ENCODE data around the gene EEF1E1. TPM values are rescaled to one million over a fixed set of nuclear protein-coding genes. Genes with fewer than 3 reads are reported as not detected.

Gene EEF1E1
- total and polyA plus RNA-seq, 9 of the 15 experiments (the other 6 are each of a cell fraction or from before 2014, with no cell fraction given): 135 to 1,355 (median 327) TPM

DNA sequence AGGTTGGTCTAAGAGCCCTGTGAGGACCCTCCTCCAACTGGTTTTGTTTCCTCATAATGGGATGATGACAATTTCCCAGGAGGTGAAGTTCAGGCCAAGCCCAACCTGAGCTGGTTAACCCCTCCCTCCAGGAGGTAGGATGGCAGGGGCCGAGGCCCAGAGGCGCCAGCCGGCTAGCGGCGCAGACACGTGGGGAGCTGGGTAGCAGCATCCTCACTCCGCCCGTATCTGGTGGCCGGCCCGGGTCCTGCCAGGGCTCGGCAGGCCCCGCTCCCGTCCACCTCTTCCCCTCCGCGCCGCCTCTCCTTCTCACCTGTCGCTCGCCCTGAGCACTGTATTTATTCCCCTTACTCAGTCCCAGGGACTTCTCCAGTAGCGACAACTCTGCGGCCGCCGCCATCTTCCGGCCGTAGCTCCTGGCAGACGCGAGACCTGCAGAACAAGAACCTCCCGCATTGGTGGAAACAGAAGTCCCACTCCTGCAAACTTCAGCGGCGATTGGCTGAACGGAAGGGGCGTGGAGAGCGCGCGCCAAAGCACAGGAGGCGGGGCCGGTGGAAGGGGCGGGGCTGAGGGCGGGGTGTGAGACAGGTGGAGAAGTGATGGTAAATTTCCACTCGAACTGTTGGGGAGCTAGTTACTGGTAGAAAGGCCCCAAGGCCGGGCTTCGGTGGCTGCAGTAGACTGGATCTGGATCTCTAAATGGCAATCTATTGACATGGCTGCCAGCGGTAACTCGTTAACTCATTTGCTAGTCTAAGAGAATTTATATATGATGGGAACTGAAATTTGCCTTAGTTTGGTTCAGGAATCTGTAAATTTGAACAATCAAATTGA is at the start of gene EEF1E1 (continued):
- TF ChIP-seq BCOR (IDR thresholded peaks at IDR 0.05): no peak
- no peak for TF ChIP-seq HDGF (IDR thresholded peaks at IDR 0.05)
- TF ChIP-seq, protein P1, sequence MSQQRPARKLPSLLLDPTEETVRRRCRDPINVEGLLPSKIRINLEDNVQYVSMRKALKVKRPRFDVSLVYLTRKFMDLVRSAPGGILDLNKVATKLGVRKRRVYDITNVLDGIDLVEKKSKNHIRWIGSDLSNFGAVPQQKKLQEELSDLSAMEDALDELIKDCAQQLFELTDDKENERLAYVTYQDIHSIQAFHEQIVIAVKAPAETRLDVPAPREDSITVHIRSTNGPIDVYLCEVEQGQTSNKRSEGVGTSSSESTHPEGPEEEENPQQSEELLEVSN (IDR thresholded peaks at IDR 0.05; ENCODE audit: borderline replicate concordance in 1 of 2, extremely low read depth in 1 of 2, insufficient read depth in 1 of 2, insufficient read length in 1 of 2, low read depth in 1 of 2, low read length in 1 of 2, poor library complexity in 1 of 2, severe bottlenecking in 1 of 2): peak; percentile 21 to 57
- TF ChIP-seq, protein P2, sequence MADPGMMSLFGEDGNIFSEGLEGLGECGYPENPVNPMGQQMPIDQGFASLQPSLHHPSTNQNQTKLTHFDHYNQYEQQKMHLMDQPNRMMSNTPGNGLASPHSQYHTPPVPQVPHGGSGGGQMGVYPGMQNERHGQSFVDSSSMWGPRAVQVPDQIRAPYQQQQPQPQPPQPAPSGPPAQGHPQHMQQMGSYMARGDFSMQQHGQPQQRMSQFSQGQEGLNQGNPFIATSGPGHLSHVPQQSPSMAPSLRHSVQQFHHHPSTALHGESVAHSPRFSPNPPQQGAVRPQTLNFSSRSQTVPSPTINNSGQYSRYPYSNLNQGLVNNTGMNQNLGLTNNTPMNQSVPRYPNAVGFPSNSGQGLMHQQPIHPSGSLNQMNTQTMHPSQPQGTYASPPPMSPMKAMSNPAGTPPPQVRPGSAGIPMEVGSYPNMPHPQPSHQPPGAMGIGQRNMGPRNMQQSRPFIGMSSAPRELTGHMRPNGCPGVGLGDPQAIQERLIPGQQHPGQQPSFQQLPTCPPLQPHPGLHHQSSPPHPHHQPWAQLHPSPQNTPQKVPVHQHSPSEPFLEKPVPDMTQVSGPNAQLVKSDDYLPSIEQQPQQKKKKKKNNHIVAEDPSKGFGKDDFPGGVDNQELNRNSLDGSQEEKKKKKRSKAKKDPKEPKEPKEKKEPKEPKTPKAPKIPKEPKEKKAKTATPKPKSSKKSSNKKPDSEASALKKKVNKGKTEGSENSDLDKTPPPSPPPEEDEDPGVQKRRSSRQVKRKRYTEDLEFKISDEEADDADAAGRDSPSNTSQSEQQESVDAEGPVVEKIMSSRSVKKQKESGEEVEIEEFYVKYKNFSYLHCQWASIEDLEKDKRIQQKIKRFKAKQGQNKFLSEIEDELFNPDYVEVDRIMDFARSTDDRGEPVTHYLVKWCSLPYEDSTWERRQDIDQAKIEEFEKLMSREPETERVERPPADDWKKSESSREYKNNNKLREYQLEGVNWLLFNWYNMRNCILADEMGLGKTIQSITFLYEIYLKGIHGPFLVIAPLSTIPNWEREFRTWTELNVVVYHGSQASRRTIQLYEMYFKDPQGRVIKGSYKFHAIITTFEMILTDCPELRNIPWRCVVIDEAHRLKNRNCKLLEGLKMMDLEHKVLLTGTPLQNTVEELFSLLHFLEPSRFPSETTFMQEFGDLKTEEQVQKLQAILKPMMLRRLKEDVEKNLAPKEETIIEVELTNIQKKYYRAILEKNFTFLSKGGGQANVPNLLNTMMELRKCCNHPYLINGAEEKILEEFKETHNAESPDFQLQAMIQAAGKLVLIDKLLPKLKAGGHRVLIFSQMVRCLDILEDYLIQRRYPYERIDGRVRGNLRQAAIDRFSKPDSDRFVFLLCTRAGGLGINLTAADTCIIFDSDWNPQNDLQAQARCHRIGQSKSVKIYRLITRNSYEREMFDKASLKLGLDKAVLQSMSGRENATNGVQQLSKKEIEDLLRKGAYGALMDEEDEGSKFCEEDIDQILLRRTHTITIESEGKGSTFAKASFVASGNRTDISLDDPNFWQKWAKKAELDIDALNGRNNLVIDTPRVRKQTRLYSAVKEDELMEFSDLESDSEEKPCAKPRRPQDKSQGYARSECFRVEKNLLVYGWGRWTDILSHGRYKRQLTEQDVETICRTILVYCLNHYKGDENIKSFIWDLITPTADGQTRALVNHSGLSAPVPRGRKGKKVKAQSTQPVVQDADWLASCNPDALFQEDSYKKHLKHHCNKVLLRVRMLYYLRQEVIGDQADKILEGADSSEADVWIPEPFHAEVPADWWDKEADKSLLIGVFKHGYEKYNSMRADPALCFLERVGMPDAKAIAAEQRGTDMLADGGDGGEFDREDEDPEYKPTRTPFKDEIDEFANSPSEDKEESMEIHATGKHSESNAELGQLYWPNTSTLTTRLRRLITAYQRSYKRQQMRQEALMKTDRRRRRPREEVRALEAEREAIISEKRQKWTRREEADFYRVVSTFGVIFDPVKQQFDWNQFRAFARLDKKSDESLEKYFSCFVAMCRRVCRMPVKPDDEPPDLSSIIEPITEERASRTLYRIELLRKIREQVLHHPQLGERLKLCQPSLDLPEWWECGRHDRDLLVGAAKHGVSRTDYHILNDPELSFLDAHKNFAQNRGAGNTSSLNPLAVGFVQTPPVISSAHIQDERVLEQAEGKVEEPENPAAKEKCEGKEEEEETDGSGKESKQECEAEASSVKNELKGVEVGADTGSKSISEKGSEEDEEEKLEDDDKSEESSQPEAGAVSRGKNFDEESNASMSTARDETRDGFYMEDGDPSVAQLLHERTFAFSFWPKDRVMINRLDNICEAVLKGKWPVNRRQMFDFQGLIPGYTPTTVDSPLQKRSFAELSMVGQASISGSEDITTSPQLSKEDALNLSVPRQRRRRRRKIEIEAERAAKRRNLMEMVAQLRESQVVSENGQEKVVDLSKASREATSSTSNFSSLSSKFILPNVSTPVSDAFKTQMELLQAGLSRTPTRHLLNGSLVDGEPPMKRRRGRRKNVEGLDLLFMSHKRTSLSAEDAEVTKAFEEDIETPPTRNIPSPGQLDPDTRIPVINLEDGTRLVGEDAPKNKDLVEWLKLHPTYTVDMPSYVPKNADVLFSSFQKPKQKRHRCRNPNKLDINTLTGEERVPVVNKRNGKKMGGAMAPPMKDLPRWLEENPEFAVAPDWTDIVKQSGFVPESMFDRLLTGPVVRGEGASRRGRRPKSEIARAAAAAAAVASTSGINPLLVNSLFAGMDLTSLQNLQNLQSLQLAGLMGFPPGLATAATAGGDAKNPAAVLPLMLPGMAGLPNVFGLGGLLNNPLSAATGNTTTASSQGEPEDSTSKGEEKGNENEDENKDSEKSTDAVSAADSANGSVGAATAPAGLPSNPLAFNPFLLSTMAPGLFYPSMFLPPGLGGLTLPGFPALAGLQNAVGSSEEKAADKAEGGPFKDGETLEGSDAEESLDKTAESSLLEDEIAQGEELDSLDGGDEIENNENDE (IDR thresholded peaks at IDR 0.05; ENCODE audit: low read depth, low read length): no peak
- no peak for TF ChIP-seq ZNF785 (CRISPR knock-in tag; IDR thresholded peaks at IDR 0.05)
- TF ChIP-seq BMI1 (IDR thresholded peaks at IDR 0.05; ENCODE audit: low read length): no peak
- TF ChIP-seq CBX8 (IDR thresholded peaks at IDR 0.05; ENCODE audit: borderline replicate concordance, extremely low read depth, low read depth, low read length, poor library complexity, severe bottlenecking): no peak
- TF ChIP-seq, protein P3, sequence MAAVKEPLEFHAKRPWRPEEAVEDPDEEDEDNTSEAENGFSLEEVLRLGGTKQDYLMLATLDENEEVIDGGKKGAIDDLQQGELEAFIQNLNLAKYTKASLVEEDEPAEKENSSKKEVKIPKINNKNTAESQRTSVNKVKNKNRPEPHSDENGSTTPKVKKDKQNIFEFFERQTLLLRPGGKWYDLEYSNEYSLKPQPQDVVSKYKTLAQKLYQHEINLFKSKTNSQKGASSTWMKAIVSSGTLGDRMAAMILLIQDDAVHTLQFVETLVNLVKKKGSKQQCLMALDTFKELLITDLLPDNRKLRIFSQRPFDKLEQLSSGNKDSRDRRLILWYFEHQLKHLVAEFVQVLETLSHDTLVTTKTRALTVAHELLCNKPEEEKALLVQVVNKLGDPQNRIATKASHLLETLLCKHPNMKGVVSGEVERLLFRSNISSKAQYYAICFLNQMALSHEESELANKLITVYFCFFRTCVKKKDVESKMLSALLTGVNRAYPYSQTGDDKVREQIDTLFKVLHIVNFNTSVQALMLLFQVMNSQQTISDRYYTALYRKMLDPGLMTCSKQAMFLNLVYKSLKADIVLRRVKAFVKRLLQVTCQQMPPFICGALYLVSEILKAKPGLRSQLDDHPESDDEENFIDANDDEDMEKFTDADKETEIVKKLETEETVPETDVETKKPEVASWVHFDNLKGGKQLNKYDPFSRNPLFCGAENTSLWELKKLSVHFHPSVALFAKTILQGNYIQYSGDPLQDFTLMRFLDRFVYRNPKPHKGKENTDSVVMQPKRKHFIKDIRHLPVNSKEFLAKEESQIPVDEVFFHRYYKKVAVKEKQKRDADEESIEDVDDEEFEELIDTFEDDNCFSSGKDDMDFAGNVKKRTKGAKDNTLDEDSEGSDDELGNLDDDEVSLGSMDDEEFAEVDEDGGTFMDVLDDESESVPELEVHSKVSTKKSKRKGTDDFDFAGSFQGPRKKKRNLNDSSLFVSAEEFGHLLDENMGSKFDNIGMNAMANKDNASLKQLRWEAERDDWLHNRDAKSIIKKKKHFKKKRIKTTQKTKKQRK (IDR thresholded peaks at IDR 0.05; ENCODE audit: borderline replicate concordance, low read depth, low read length): no peak
- no peak for TF ChIP-seq ZNF707 (CRISPR knock-in tag; conservative IDR thresholded peaks at IDR 0.05)
